Measurements from ENCODE around the gene LBR.

DNA sequence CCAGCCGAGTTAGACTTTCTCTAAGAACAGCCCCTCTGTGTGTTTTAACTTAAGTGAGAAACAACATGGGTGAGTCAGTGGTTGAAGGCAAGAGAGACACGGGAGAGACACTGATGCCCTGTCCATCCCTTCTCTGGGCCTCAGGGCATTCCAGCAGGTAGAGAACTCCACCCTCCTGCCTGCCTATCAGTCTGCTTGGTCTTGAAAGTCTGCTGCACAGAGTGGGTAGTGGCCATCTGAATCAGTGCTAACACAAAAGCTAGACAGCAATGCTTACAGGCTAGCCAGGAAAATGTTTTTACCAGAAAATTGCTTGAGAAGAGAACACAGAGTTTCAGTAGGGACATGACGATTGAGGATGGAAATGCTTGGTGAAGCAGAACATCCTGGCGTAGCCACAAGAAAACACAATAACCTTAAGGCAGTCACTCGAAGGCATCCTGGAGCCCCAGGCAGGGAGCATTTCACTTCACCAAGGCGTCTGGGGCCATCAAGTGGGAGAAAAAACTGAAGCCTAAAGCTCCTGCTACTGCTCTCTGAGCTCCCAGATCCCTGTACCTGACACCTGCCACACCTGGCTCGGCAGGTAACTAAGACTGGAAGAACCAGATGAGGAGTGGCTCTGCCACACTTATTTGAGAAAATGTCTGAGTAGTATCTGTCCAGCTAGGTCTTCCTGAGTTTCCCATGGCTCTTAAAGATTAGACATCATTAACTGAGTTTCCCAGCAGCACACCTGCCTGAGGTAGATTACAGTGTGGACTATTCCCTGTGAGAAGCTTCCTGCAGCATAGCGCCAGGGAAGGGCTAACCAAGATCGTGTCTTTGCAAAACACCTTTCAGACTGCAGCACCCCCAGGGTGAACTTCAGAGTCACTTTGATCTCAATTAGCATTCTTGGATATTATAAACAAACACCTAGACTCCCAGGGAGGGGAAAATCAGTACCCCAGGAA lies 18.1 kb upstream of the LBR start:
- TF ChIP-seq, protein P1, sequence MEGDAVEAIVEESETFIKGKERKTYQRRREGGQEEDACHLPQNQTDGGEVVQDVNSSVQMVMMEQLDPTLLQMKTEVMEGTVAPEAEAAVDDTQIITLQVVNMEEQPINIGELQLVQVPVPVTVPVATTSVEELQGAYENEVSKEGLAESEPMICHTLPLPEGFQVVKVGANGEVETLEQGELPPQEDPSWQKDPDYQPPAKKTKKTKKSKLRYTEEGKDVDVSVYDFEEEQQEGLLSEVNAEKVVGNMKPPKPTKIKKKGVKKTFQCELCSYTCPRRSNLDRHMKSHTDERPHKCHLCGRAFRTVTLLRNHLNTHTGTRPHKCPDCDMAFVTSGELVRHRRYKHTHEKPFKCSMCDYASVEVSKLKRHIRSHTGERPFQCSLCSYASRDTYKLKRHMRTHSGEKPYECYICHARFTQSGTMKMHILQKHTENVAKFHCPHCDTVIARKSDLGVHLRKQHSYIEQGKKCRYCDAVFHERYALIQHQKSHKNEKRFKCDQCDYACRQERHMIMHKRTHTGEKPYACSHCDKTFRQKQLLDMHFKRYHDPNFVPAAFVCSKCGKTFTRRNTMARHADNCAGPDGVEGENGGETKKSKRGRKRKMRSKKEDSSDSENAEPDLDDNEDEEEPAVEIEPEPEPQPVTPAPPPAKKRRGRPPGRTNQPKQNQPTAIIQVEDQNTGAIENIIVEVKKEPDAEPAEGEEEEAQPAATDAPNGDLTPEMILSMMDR (IDR thresholded peaks at IDR 0.05) = no peak
- TF ChIP-seq POLR2A (IDR thresholded peaks at IDR 0.05) = no peak

Measured in adrenal gland (tissue), 5 donors.